Suprapubic skin (tissue), 3 donors: ENCODE measurements around the gene TMEM52.

ENCODE experiments used
- POLR2A ChIP-seq, 2 donors: fragments of 450-650 bp; IDR thresholded peaks; one replicate each; pipeline ENCODE4 v1.6.1; 2017; ENCODE audit warnings: antibody characterized with exemption in 2 of 2, mild to moderate bottlenecking in 2 of 2, moderate library complexity in 2 of 2
- TF ChIP-seq, protein P1 (sequence below), 2 donors: fragments of 200-600 bp in 1 of 2; fragments of 450-650 bp in 1 of 2; sonication (generic) in 1 of 2; IDR thresholded peaks; one replicate each; pipeline ENCODE4 v1.5.1; 2016 to 2019; ENCODE audit warnings: antibody characterized with exemption in 2 of 2, mild to moderate bottlenecking in 1 of 2, moderate library complexity in 1 of 2

DNA sequence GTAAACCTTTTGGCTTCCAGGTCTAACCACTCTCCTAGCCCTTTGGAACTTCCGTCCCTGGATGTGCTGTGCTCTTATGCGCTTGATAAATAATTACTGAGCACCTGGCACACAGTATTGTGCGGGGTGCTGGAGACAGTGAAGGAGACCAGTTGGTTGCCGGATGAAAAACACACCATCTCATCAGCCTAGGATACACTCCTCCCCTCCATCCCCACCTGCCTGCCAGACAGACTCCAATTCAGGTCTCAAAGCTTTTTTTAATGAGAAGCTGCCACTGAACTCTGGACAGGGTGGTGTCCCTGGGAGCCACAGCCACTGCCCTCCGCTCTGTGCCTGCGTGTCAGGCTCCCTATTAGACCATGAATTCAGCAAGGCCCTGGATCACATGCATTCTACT, 37.4 kb downstream of the TMEM52 start:
- TF ChIP-seq, protein P1, sequence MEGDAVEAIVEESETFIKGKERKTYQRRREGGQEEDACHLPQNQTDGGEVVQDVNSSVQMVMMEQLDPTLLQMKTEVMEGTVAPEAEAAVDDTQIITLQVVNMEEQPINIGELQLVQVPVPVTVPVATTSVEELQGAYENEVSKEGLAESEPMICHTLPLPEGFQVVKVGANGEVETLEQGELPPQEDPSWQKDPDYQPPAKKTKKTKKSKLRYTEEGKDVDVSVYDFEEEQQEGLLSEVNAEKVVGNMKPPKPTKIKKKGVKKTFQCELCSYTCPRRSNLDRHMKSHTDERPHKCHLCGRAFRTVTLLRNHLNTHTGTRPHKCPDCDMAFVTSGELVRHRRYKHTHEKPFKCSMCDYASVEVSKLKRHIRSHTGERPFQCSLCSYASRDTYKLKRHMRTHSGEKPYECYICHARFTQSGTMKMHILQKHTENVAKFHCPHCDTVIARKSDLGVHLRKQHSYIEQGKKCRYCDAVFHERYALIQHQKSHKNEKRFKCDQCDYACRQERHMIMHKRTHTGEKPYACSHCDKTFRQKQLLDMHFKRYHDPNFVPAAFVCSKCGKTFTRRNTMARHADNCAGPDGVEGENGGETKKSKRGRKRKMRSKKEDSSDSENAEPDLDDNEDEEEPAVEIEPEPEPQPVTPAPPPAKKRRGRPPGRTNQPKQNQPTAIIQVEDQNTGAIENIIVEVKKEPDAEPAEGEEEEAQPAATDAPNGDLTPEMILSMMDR (IDR thresholded peaks at IDR 0.05) = no peak
- no peak for TF ChIP-seq POLR2A (IDR thresholded peaks at IDR 0.05)
